Mesendoderm (in vitro differentiated cells): ENCODE measurements around the gene PIAS4.

ENCODE experiments used
- DNase-seq: peaks from one replicate; pipeline ENCODE4 v3.0.0; 2013
- H2AK5ac ChIP-seq: 2 replicates; pipeline ENCODE4 v1.6.1; 2013; ENCODE audit warnings: low read length, inconsistent platforms
- H2BK120ac ChIP-seq: 2 replicates; pipeline ENCODE4 v1.6.1; 2013; ENCODE audit warnings: low read depth, mild to moderate bottlenecking, low read length, moderate library complexity, mixed read lengths
- H2BK15ac ChIP-seq: replicated peaks from 2 replicates; pipeline ENCODE4 v1.6.1; 2013; ENCODE audit warnings: low read depth, mild to moderate bottlenecking, moderate library complexity
- H2BK5ac ChIP-seq: 2 replicates; pipeline ENCODE4 v1.6.1; 2013; ENCODE audit warnings: low read length, inconsistent platforms
- H3K18ac ChIP-seq: 2 replicates; pipeline ENCODE4 v1.6.1; 2013; ENCODE audit warnings: mild to moderate bottlenecking, low read length, mixed read lengths
- H3K23ac ChIP-seq: one replicate; pipeline ENCODE4 v1.6.1; 2013; ENCODE audit warnings: low read length
- H3K27ac ChIP-seq: 2 replicates; pipeline ENCODE4 v1.5.1; 2013; ENCODE audit warnings: low read depth, mild to moderate bottlenecking, inconsistent platforms, low read length, moderate library complexity
- H3K27me3 ChIP-seq: 2 replicates; pipeline ENCODE4 v1.6.1; 2013; ENCODE audit warnings: low read length, control low read depth, mild to moderate bottlenecking, inconsistent platforms; ENCODE audit not compliant: insufficient read depth, poor library complexity
- H3K36me3 ChIP-seq: 2 replicates; pipeline ENCODE4 v1.6.1; 2013; ENCODE audit warnings: low read length, inconsistent platforms; ENCODE audit not compliant: control insufficient read depth, insufficient read depth
- H3K4ac ChIP-seq: one replicate; pipeline ENCODE4 v1.6.1; 2013; ENCODE audit warnings: low read depth, mild to moderate bottlenecking, low read length, moderate library complexity
- H3K4me1 ChIP-seq: 2 replicates; pipeline ENCODE4 v1.6.1; 2013; ENCODE audit warnings: low read depth, low read length, inconsistent platforms; ENCODE audit not compliant: control insufficient read depth
- H3K4me2 ChIP-seq: 2 replicates; pipeline ENCODE4 v1.6.1; 2013; ENCODE audit warnings: low read length
- H3K4me3 ChIP-seq: 2 replicates; pipeline ENCODE4 v1.5.1; 2013; ENCODE audit warnings: mild to moderate bottlenecking, low read length
- H3K56ac ChIP-seq: one replicate; pipeline ENCODE4 v1.6.1; 2013; ENCODE audit warnings: low read length
- H3K79me1 ChIP-seq: 2 replicates; pipeline ENCODE4 v1.6.1; 2013; ENCODE audit warnings: low read length, inconsistent platforms
- H3K79me2 ChIP-seq: 2 replicates; pipeline ENCODE4 v1.6.1; 2013; ENCODE audit warnings: mild to moderate bottlenecking, low read length; ENCODE audit not compliant: control insufficient read depth, insufficient read depth
- H3K9ac ChIP-seq: 2 replicates; pipeline ENCODE4 v1.6.1; 2013; ENCODE audit warnings: low read length, inconsistent platforms
- H4K5ac ChIP-seq: one replicate; pipeline ENCODE4 v1.6.1; 2013; ENCODE audit warnings: low read length
- H4K8ac ChIP-seq: one replicate; pipeline ENCODE4 v1.6.1; 2013; ENCODE audit warnings: low read depth, mild to moderate bottlenecking, control low read depth, low read length, moderate library complexity
- WGBS: extraction: QIAGEN DNeasy Blood & Tissue Kit; methylation state at CpG from one replicate; pipeline ENCODE4 v1.1.7; 2013; ENCODE audit warnings: low lambda C conversion rate, missing lambda C conversion rate; ENCODE audit not compliant: insufficient coverage; ENCODE audit errors: extremely low coverage; 5-methylcytosine and 5-hydroxymethylcytosine counted together

The PIAS4 gene

DNA sequence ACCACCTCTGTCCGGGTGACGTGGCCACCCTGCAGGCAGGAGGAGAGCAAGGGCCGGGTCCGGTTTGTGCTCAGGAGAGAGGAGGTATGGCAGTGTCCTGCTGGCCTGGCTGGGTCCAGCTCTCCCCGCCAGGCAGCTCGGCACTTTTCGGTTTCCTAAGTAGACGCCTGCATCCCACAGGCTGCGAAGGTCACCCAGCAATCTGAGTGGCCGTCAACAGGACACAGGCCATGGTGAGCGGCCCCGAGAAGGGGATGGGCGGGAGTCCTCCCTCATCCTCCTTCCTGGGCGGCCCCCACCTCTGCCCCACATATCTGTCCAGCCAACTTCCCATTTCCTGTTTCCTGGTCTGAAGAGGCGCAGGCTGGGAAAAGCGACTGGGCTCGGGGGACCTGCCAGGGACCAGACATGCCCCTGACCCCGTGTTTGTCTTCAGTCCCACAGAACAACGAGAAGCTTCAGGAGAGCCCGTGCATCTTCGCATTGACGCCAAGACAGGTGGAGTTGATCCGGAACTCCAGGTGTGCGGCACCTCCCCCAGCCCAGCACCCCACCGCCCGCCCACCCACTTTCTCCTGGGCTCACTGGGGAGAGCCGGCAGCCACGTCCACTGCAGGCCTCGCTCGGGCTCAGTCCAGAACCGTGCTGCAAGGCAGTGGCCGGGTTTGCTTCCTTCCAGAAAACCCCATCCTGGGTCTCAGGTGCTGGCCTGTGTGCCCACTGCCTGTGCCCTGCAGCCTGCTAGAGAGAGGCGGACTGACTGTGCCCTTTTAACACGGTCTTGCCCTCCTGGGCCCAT, 16.3 kb downstream of the PIAS4 start:
- Histone ChIP-seq H3K79me1 (peaks cover 6% of the 10 kb centered on the region), H3K27me3 (no peaks in the 10 kb centered on the region), H3K4me1 (no peaks in the 10 kb centered on the region), H2AK5ac (no peak overlapping the region), H4K5ac (no peak overlapping the region), H2BK120ac (no peak overlapping the region), H3K4me3 (no peak overlapping the region), H3K4ac (no peak overlapping the region), H4K8ac (no peak overlapping the region), H3K4me2 (no peak overlapping the region), H3K27ac (no peak overlapping the region), H3K18ac (no peak overlapping the region), H3K36me3 (no peaks in the 10 kb centered on the region), H3K23ac (no peak overlapping the region), H3K56ac (no peak overlapping the region), H2BK15ac (no peak overlapping the region), H2BK5ac (no peak overlapping the region), H3K79me2 (peaks cover 7% of the 10 kb centered on the region), H3K9ac (no peak overlapping the region)
- no peak for DNase-seq
- WGBS, result no CpG with 5 or more reads among the region's 34 CpGs

DNA sequence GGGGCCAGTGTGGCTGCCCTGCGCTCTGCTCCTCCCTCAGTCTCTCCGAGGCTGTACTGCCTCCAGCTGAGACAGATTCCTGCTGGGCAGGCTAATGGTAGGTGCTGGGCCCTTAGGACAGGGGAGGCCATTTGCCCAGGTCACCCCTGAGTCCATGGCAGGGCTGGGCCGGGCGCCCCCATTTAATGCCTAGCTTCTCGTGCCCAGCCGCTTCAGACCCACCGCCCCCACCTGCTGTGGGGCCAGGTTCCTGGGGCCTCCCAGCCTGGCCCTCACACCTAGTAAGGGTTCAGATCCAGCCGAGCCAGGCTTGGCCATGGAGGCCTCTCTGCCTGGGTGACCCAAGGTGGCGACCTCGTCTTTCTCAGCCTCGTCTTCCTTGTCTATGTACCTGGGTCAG, 17.8 kb downstream of the PIAS4 start:
- Histone ChIP-seq H3K4me1 (no peaks in the 10 kb centered on the region), H3K27ac (no peak overlapping the region), H2BK15ac (no peak overlapping the region), H3K23ac (no peak overlapping the region), H3K27me3 (no peaks in the 10 kb centered on the region), H2BK5ac (no peak overlapping the region), H3K56ac (no peak overlapping the region), H3K79me1 (peaks cover 4% of the 10 kb centered on the region), H3K9ac (no peak overlapping the region), H3K18ac (no peak overlapping the region), H3K4ac (no peak overlapping the region), H4K8ac (no peak overlapping the region), H3K36me3 (no peaks in the 10 kb centered on the region), H3K79me2 (peaks cover 4% of the 10 kb centered on the region), H4K5ac (no peak overlapping the region), H3K4me3 (no peak overlapping the region), H3K4me2 (no peak overlapping the region), H2AK5ac (no peak overlapping the region), H2BK120ac (no peak overlapping the region)
- DNase-seq, result no peak
- no CpG with 5 or more reads among the region's 11 CpGs for WGBS

DNA sequence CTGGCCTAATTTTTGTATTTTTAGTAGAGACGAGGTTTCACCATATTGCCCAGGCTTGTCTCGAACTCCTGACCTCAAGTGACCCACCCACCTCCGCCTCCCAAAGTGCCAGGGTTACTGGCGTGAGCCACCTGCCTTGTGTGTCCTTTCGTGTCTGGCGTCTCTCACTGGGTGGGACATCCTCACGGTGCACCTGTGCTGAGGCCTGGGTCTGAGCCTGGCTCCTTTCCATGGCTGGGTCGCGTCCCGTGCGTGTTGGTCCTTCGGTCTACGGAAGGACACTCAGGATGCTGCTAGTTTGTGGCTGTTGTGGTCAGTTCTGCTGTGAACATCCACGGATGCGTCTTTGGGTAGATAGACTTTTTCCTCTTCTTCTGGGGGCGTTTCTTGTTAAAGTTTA, 19.6 kb downstream of the PIAS4 start:
- Histone ChIP-seq H4K8ac (no peak overlapping the region), H2BK15ac (no peak overlapping the region), H3K36me3 (no peaks in the 10 kb centered on the region), H2AK5ac (no peak overlapping the region), H3K27me3 (no peaks in the 10 kb centered on the region), H3K4me3 (no peak overlapping the region), H3K4ac (no peak overlapping the region), H3K79me1 (peaks cover 2% of the 10 kb centered on the region), H2BK5ac (no peak overlapping the region), H2BK120ac (no peak overlapping the region), H3K23ac (no peak overlapping the region), H3K79me2 (no peaks in the 10 kb centered on the region), H3K27ac (no peak overlapping the region), H4K5ac (no peak overlapping the region), H3K9ac (no peak overlapping the region), H3K4me1 (no peaks in the 10 kb centered on the region), H3K56ac (no peak overlapping the region), H3K18ac (no peak overlapping the region), H3K4me2 (no peak overlapping the region)
- WGBS, result no CpG with 5 or more reads among the region's 16 CpGs
- DNase-seq, result no peak

DNA sequence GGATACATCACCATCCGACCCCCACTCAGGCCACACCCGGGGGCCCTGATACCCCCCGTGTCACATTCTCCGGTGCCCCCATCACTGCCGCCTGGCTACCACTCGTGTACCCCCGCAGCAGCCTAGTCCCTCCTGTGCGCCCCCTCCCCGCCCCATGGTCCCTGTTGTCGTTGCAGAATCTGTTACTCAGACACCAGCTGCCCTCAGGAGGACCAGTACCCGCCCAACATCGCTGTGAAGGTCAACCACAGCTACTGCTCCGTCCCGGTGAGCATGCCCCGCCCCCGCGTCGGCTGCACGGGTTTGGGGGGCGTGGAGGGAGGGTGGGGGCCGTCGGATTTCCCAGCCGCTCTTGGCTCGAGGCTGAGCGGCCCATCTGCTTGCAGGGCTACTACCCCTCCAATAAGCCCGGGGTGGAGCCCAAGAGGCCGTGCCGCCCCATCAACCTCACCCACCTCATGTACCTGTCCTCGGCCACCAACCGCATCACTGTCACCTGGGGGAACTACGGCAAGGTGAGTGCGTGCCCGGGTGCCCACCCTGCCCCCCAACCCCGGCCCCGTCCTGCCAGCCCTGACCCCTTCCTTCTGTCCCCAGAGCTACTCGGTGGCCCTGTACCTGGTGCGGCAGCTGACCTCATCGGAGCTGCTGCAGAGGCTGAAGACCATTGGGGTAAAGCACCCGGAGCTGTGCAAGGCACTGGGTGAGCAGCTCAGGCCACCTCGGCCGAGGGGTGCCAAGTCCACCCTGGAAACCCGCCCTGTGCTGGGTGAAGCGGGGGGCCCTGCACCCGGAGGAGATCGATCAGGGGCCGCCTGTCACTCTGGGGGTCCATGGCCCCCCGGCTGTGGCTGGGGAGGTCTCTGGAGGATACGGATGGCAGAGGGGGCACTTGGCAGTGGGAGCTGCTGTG, 21.1 kb downstream of the PIAS4 start:
- no peaks in the 10 kb centered on the region for H3K79me1 ChIP-seq
- H3K4me2 ChIP-seq, result no peak overlapping the region
- no peak overlapping the region for H3K4ac ChIP-seq
- H3K4me3 ChIP-seq, result no peak overlapping the region
- no peak overlapping the region for H3K9ac ChIP-seq
- H3K27me3 ChIP-seq, result no peaks in the 10 kb centered on the region
- H4K8ac ChIP-seq, result no peak overlapping the region
- no peak overlapping the region for H3K56ac ChIP-seq
- no CpG with 5 or more reads among the region's 48 CpGs for WGBS
- H2BK5ac ChIP-seq, result no peak overlapping the region
- no peak overlapping the region for H3K27ac ChIP-seq
- no peak overlapping the region for H2BK120ac ChIP-seq
- no peak overlapping the region for H3K18ac ChIP-seq
- no peaks in the 10 kb centered on the region for H3K79me2 ChIP-seq
- DNase-seq, result no peak
- H4K5ac ChIP-seq, result no peak overlapping the region
- peaks cover 2% of the 10 kb centered on the region for H3K36me3 ChIP-seq
- no peak overlapping the region for H3K23ac ChIP-seq
- H2BK15ac ChIP-seq, result no peak overlapping the region
- H3K4me1 ChIP-seq, result no peaks in the 10 kb centered on the region
- H2AK5ac ChIP-seq, result no peak overlapping the region

DNA sequence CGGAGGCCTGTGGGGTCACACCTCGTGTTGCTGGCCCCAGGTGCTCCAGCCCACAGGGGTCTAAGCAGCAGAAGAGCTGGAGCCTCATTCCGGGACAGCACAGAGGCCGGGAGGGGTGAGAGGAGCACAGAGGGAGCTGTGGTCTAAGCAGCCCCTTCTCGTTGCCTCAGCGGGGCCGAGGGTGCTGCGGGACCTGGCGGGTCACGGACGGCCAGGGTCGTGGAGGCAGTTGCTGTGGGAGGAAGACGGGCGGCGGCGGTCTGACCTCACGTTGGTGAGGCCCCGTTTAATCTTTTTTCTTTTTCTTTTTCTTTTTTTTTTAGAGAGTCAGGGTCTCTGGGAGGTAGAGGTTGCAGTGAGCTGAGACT, 21.7 kb downstream of the PIAS4 start:
- Histone ChIP-seq H2AK5ac (no peak overlapping the region), H3K79me1 (no peaks in the 10 kb centered on the region), H3K4ac (no peak overlapping the region), H2BK15ac (no peak overlapping the region), H3K9ac (no peak overlapping the region), H4K8ac (no peak overlapping the region), H2BK5ac (no peak overlapping the region), H3K23ac (no peak overlapping the region), H3K18ac (no peak overlapping the region), H4K5ac (no peak overlapping the region), H3K4me2 (no peak overlapping the region), H3K79me2 (no peaks in the 10 kb centered on the region), H3K27me3 (no peaks in the 10 kb centered on the region), H3K4me3 (no peak overlapping the region), H3K36me3 (peaks cover 4% of the 10 kb centered on the region), H2BK120ac (no peak overlapping the region), H3K56ac (no peak overlapping the region), H3K27ac (no peak overlapping the region), H3K4me1 (no peaks in the 10 kb centered on the region)
- WGBS, result no CpG with 5 or more reads among the region's 18 CpGs
- no peak for DNase-seq
